HG02759 (cell line): ENCODE measurements around the gene PPP1R1B.

Experiments used
- ATAC-seq: cut with Tn5 transposase; IDR thresholded peaks from one replicate; pipeline ENCODE4 v1.9.1; 2021; ENCODE audit warnings: mild to moderate bottlenecking, moderate library complexity; ENCODE audit not compliant: unreplicated experiment

Gene PPP1R1B

GRCh38 chr17:39678340-39679116, 51.8 kb downstream of the PPP1R1B start:
- no peak for ATAC-seq

DNA sequence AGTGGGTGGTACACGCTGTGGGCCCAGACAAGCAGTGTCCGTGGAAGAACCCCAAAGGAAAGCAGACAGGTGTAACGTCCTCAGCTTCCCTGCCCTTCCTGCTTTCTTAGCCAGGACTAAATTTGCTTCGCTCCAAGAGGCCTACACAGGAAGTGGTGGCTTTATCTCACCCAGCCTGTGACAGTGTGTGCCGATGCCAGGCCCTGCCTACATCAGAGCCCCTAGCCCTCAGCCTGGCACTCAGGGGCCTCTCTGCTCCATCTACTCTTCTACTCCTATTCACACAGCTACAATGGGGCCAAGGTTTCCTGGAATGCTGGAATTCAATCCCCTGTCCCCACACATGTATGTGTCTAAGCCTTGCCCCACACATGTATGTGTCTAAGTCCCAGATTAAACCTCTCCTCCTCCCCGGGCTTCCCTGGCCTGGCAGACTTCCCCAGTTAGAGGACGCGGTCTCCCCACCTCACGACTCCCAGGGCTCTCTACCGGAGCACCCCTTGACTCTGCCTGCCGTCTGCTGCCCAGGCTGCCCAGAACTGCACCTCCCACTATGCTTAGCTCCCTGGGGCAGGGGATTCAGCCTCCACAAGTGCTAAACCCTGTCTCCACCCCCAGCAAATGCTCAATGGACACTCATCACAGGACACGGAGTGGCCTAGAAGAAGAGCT, 52.9 kb downstream of the PPP1R1B start:
- ATAC-seq = no peak

DNA sequence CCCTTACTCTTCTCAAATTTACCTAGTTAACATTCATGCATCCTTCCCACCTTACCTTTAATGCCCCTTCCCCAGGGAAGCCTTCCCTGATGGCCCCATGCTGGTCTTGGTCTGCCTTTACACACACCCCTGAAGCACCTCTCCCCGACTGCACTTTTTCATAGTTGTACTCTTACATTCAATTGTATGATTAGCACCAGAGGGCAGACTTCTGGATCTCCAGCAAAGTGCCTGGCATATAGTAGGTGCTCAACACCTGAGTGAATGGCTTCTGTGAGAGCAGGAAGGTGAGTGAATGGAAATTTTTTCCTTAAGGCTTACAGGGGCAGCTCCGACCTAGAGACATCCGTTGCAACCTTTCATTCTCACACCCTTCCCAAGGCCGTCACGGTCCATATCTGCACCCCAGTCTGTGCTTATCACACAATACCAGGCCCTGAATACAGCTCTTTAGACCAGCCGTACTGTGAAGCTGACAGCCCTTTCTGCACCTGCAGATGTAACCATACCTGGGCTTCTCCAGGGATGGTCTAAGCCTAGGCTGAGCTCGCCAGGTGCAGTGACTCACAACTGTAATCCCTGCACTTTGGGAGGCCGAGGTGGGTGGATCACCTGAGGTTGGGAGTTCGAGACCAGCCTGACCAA, 56.7 kb downstream of the PPP1R1B start:
- no peak for ATAC-seq

GRCh38 chr17:39684369-39685192, 57.8 kb downstream of the PPP1R1B start:
- ATAC-seq = no peak
